Measurements from ENCODE around the gene IGF2BP2.

GRCh38 chr3:185691622-185692021, 133.2 kb downstream of the IGF2BP2 start:
- TF ChIP-seq POLR2A (IDR thresholded peaks at IDR 0.05), result no peak
- no peak for TF ChIP-seq CTCF (IDR thresholded peaks at IDR 0.05 in 8 of 11, conservative IDR thresholded peaks at IDR 0.05 in 3 of 11)
